Activated B cell treated with CpG ODN at 0.5 μM for 24 hours (primary cell): ENCODE data around the gene PHF10. TPM values are rescaled to one million over a fixed set of nuclear protein-coding genes. Genes with fewer than 3 reads are reported as not detected.

Source experiments
- ATAC-seq: fragments of 200-7000 bp; cut with Tn5 transposase; one replicate; pipeline ENCODE4 v1.10.0; 2021; ENCODE audit warnings: low read depth, mild to moderate bottlenecking, moderate library complexity
- CTCF ChIA-PET: fragments of 350-600 bp; sonication (Branson Sonifier 250); formaldehyde crosslinking; loops from one replicate; lab custom pipeline; 2021; ENCODE audit warnings: antibody characterized with exemption; lab: Charles Lee
- POLR2A ChIA-PET: fragments of 350-600 bp; sonication (Branson Sonifier 250); formaldehyde crosslinking; loops from one replicate; lab custom pipeline; 2021; ENCODE audit warnings: antibody characterized with exemption; lab: Charles Lee
- DNase-seq: peaks from one replicate; pipeline ENCODE4 v3.0.0; 2022
- H3K27ac Mint-ChIP-seq: one replicate; pipeline ENCODE4 v1.8.0; 2020; ENCODE audit warnings: mixed read lengths
- H3K27me3 Mint-ChIP-seq: one replicate; pipeline ENCODE4 v1.8.0; 2021; ENCODE audit warnings: mixed read lengths
- H3K36me3 Mint-ChIP-seq: one replicate; pipeline ENCODE4 v1.8.0; 2021; ENCODE audit warnings: low read depth, mixed read lengths
- H3K4me1 Mint-ChIP-seq: one replicate; pipeline ENCODE4 v1.8.0; 2021; ENCODE audit warnings: mixed read lengths
- H3K4me3 Mint-ChIP-seq: one replicate; pipeline ENCODE4 v1.8.0; 2020; ENCODE audit warnings: mild to moderate bottlenecking, mixed read lengths
- H3K9me3 Mint-ChIP-seq: one replicate; pipeline ENCODE4 v1.8.0; 2020; ENCODE audit warnings: mixed read lengths
- intact Hi-C: fragments of 100-400 bp; cut with micrococcal nuclease; formaldehyde crosslinking; loops from one replicate; pipeline ENCODE4 v1.15.1; 2024
- total RNA-seq: library from RNA; stranded (reverse); gene quantifications from 2 replicates; pipeline ENCODE4 v1.2.3, GENCODE V29; 2022
- TF ChIP-seq, protein P1 (sequence below): fragments of 200-600 bp; IDR thresholded peaks from one replicate; pipeline ENCODE4 v1.8.0; 2022; ENCODE audit warnings: antibody characterized with exemption, mild to moderate bottlenecking

PHF10 gene
- total RNA-seq, 1 donor from 2014 or later: 36.6 TPM

GRCh38 chr6:169763308-169763707 lies 39.0 kb upstream of the PHF10 start:
- no peaks in the 10 kb centered on the region for H3K27me3 Mint-ChIP-seq
- DNase-seq (no peak), ATAC-seq (no peak)
- intact Hi-C loops: no loop called here
- H3K4me1 Mint-ChIP-seq: no peaks in the 10 kb centered on the region
- TF ChIP-seq, protein P1, sequence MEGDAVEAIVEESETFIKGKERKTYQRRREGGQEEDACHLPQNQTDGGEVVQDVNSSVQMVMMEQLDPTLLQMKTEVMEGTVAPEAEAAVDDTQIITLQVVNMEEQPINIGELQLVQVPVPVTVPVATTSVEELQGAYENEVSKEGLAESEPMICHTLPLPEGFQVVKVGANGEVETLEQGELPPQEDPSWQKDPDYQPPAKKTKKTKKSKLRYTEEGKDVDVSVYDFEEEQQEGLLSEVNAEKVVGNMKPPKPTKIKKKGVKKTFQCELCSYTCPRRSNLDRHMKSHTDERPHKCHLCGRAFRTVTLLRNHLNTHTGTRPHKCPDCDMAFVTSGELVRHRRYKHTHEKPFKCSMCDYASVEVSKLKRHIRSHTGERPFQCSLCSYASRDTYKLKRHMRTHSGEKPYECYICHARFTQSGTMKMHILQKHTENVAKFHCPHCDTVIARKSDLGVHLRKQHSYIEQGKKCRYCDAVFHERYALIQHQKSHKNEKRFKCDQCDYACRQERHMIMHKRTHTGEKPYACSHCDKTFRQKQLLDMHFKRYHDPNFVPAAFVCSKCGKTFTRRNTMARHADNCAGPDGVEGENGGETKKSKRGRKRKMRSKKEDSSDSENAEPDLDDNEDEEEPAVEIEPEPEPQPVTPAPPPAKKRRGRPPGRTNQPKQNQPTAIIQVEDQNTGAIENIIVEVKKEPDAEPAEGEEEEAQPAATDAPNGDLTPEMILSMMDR: no peak
- H3K27ac Mint-ChIP-seq: no peak overlapping the region
- H3K9me3 Mint-ChIP-seq: no peaks in the 10 kb centered on the region
- ChIA-PET CTCF (no interaction called here), POLR2A (no interaction called here)
- H3K36me3 Mint-ChIP-seq: peaks cover 86% of the 10 kb centered on the region
- H3K4me3 Mint-ChIP-seq: no peak overlapping the region

DNA sequence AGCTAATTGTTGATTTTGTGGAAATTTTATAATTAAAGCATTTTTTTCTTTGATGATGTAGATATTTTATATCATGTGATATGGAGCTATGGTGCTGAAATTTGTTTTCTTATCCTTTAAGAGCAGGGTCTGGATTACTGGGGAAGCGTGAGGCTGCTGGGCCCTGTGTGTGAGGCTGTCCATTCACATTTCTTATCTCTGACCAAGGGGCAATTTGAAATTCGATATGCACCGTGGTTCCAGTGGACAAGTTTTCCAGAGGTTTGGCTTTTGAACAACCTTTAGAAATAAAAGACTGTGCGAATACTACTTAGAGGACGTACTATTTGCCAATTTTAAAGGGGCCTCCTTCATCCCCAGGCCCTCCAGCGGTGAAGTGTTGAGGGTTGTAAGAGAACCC lies 30.9 kb upstream of the PHF10 start:
- H3K9me3 Mint-ChIP-seq: no peaks in the 10 kb centered on the region
- intact Hi-C loops: no loop called here
- no peak for ATAC-seq
- TF ChIP-seq, protein P1: no peak
- no peak overlapping the region for H3K4me3 Mint-ChIP-seq
- no peak for DNase-seq
- POLR2A ChIA-PET: interaction anchor here (0.6 kb wide), 1 partner anchor 9 kb away, joined by 4 read pairs; no protein-coding TSS in a partner anchor
- CTCF ChIA-PET: interaction anchor here (1.0 kb wide), 1 partner anchor 35 kb away, joined by 3 read pairs; no protein-coding TSS in a partner anchor
- H3K27me3 Mint-ChIP-seq: no peaks in the 10 kb centered on the region
- peaks cover 47% of the 10 kb centered on the region for H3K36me3 Mint-ChIP-seq
- H3K27ac Mint-ChIP-seq: no peak overlapping the region
- H3K4me1 Mint-ChIP-seq: peaks cover 26% of the 10 kb centered on the region

DNA sequence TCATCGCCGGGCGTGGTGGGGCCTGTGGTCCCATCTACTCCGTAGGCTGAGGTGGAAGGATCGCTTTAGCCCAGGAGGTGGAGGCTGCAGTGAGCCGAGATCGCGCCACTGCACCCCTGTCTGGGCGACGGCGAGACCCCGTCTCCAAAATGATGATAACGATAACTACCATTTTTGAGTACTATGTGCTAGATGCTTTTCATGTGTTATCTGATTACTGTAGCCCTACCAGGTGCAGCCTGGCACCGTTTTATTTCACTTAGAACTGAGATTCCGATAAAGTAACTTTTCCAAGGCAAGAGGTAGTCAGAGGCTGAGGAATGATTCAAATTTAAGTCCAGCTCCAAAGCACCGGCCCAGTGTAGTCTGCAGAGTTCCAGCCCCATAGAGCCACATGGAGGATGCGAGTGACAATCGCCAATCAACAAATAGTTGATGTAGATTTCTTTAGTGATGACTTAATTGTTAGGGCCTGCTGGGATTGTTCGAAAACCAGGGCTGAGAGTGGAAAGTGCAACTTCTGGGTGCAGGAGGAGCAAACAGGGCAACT lies 27.8 kb upstream of the PHF10 start:
- no peak for DNase-seq

GRCh38 chr6:169751242-169752073 lies 27.2 kb upstream of the PHF10 start, which contains the start of the genes DYNLT2 and ERMARD:
Gene DYNLT2 (minus strand): TSS chr6:169751572. CDS start chr6:169751458, 114 bp downstream.
Gene ERMARD (plus strand): TSS chr6:169751622. CDS start chr6:169751658, 36 bp downstream.
- intact Hi-C loops: loop anchor here (1.0 to 5.0 kb wide), 6 partner anchors 27 to 833 kb away; partner anchors contain the start of genes C6orf120, FAM120B, PDCD2 and PHF10
- H3K9me3 Mint-ChIP-seq: peaks cover 5% of the 10 kb centered on the region
- peaks cover 14% of the 10 kb centered on the region for H3K36me3 Mint-ChIP-seq
- ChIA-PET POLR2A (interaction anchor here (0.6 to 3.9 kb wide), 10 partner anchors 10 to 832 kb away, joined by 3 to 55 read pairs (median 8); partner anchors contain the start of genes C6orf120, PDCD2, PHF10 and PSMB1), CTCF (interaction anchor here (1.7 kb wide), 1 partner anchor 50 kb away, joined by 3 read pairs; no protein-coding TSS in a partner anchor)
- H3K4me3 Mint-ChIP-seq: peak within 1 kb of the TSS; percentile 95
- DNase-seq (peak; percentile 98), ATAC-seq (peak; percentile 93)
- H3K4me1 Mint-ChIP-seq: peaks cover 30% of the 10 kb centered on the region
- TF ChIP-seq, protein P1: no peak
- no peaks in the 10 kb centered on the region for H3K27me3 Mint-ChIP-seq
- peak within 1 kb of the TSS; percentile 97 for H3K27ac Mint-ChIP-seq

More for the DNA sequence above, 27.8 kb upstream of the PHF10 start:
- Mint-ChIP-seq H3K27ac (peak overlapping the region; percentile 79), H3K36me3 (peaks cover 20% of the 10 kb centered on the region), H3K27me3 (no peaks in the 10 kb centered on the region), H3K4me1 (peaks cover 30% of the 10 kb centered on the region), H3K9me3 (peaks cover 3% of the 10 kb centered on the region), H3K4me3 (peak overlapping the region; percentile 95)
- ChIA-PET CTCF (interaction anchor here (1.7 kb wide), 1 partner anchor 51 kb away, joined by 3 read pairs; no protein-coding TSS in a partner anchor), POLR2A (interaction anchor here (0.6 to 3.9 kb wide), 10 partner anchors 10 to 832 kb away, joined by 3 to 55 read pairs (median 8); partner anchors contain the start of genes C6orf120, PDCD2, PHF10 and PSMB1)
- TF ChIP-seq, protein P1: no peak
- intact Hi-C loops: loop anchor here (5.0 kb wide), 1 partner anchor 540 kb away; no protein-coding TSS in a partner anchor
- no peak for ATAC-seq
